ENCODE measurements around the gene PDILT. TPM values are rescaled to one million over a fixed set of nuclear protein-coding genes. Genes with fewer than 3 reads are reported as not detected.

Gene PDILT
- total and polyA plus RNA-seq, 2 donors (not counting 3 experiments of a cell fraction or from before 2014, with no cell fraction given): not detected

DNA sequence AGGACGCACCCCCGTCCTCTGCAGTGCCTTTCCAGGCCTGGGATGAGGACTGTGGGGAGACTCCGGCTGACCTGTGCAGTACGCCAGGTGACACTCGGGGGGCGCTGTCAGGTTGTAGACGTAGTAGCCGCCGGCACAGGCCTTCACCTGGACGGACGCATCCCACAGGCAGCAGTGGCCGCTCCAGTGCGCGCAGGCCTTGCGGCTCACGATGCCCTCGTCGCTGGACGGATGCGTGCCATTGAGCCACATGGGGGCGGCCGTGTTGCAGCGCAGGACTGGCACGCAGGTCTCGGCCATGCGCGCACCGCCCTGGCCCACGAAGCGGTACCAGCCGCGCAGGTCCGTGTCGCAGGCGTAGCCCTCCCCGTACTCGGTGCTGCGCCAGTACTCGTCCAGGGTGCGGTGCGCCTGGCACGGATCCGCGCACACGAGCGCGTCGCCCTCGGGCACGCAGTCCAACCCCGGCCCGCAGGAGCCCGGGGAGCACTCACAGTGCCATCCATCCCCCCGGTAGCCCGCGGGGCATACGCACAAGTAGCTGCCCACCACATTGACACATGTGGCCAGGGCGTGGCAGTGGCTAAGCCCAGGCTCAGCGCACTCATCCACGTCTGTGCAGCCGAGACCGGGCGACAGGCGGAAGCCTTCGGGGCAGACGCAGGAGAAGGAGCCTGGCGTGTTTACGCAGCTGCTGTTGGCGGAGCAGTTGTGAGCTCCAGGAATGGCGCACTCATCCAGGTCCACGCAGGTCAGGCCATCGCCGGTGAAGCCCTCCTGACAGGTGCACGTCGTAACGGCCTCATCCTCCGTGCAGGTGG is 56.0 kb downstream of the PDILT start:
- DNase-seq (ENCODE audit: low read depth, low spot score): no peak

More for the DNA sequence above, 56.0 kb downstream of the PDILT start:
- Histone ChIP-seq H3K79me2 (ENCODE audit: control insufficient read depth, insufficient read depth, low read length) (no peaks in the 10 kb centered on the region), H2AFZ (ENCODE audit: low read depth, low read length) (no peak overlapping the region), H3K4me2 (ENCODE audit: insufficient read depth, low read length) (no peak overlapping the region), H3K9ac (replicated peaks; ENCODE audit: extremely low read depth, insufficient read depth, low read length) (no peak overlapping the region), H3K27me3 (ENCODE audit: control insufficient read depth in 2 of 2, insufficient read depth in 2 of 2, low read length in 2 of 2) (no peaks in the 10 kb centered on the region), H4K20me1 (replicated peaks; ENCODE audit: control insufficient read depth, extremely low read depth, insufficient read depth, low read length) (no peaks in the 10 kb centered on the region), H3K9me1 (replicated peaks; ENCODE audit: control insufficient read depth, extremely low read depth, insufficient read depth, low read length) (no peaks in the 10 kb centered on the region), H3K4me3 (replicated peaks in 1 of 3; ENCODE audit: insufficient read depth in 1 of 3, low read depth in 1 of 3, low read length in 3 of 3) (no peak overlapping the region), H3K9me3 (replicated peaks; ENCODE audit: control insufficient read depth, insufficient read depth, low read length) (no peaks in the 10 kb centered on the region), H3K4me1 (ENCODE audit: control insufficient read depth, extremely low read depth, insufficient read depth, low read length) (no peaks in the 10 kb centered on the region), H3K36me3 (ENCODE audit: control insufficient read depth in 2 of 2, extremely low read depth in 1 of 2, insufficient read depth in 2 of 2, low read length in 2 of 2) (no peaks in the 10 kb centered on the region), H3K27ac (ENCODE audit: insufficient read depth, low read depth, low read length) (no peak overlapping the region)
- ChIA-PET POLR2A (no interaction called here), CTCF (interaction anchor here (1.4 kb wide), 1 partner anchor 48 kb away, joined by 3 read pairs; no protein-coding TSS in a partner anchor)
- FAIRE-seq: no peak
- TF ChIP-seq GATA2 (IDR thresholded peaks at IDR 0.05; ENCODE audit: insufficient read depth, insufficient read length, low read depth, low read length) (no peak), JUN (IDR thresholded peaks at IDR 0.05; ENCODE audit: borderline replicate concordance, insufficient read depth, insufficient read length, low read depth) (no peak), MYC (IDR thresholded peaks at IDR 0.05; ENCODE audit: low read depth, low read length) (no peak), POLR2AphosphoS5 (IDR thresholded peaks at IDR 0.05; ENCODE audit: insufficient read depth, low read depth, low read length) (no peak), POLR2A (IDR thresholded peaks at IDR 0.05; ENCODE audit: low read depth, low read length) (no peak), EZH2 (IDR thresholded peaks at IDR 0.05; ENCODE audit: borderline replicate concordance, low read depth, low read length, severe bottlenecking) (no peak), FOS (IDR thresholded peaks at IDR 0.05; ENCODE audit: borderline replicate concordance, insufficient read depth, low read length) (no peak)
- TF ChIP-seq, protein P1, sequence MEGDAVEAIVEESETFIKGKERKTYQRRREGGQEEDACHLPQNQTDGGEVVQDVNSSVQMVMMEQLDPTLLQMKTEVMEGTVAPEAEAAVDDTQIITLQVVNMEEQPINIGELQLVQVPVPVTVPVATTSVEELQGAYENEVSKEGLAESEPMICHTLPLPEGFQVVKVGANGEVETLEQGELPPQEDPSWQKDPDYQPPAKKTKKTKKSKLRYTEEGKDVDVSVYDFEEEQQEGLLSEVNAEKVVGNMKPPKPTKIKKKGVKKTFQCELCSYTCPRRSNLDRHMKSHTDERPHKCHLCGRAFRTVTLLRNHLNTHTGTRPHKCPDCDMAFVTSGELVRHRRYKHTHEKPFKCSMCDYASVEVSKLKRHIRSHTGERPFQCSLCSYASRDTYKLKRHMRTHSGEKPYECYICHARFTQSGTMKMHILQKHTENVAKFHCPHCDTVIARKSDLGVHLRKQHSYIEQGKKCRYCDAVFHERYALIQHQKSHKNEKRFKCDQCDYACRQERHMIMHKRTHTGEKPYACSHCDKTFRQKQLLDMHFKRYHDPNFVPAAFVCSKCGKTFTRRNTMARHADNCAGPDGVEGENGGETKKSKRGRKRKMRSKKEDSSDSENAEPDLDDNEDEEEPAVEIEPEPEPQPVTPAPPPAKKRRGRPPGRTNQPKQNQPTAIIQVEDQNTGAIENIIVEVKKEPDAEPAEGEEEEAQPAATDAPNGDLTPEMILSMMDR (IDR thresholded peaks at IDR 0.05; ENCODE audit: extremely low read depth in 1 of 2, insufficient read depth in 1 of 2, low read depth in 1 of 2, low read length in 2 of 2): no peak
- TF ChIP-seq, protein P2, sequence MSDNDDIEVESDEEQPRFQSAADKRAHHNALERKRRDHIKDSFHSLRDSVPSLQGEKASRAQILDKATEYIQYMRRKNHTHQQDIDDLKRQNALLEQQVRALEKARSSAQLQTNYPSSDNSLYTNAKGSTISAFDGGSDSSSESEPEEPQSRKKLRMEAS (IDR thresholded peaks at IDR 0.05; ENCODE audit: insufficient read depth, insufficient read length): no peak
- intact Hi-C loops (cut with micrococcal nuclease) (no loop called here), dilution Hi-C loops (cut with MboI; ENCODE audit: extremely low pct_ligation_motif_present, low sequenced_read_pairs) (no loop called here)
- BruUV-seq (replicated peaks): no TSS peak

Data from endothelial cell of umbilical vein (primary cell).